Keratinocyte (primary cell): ENCODE data around the gene SEPHS2. TPM values are rescaled to one million over a fixed set of nuclear protein-coding genes. Genes with fewer than 3 reads are reported as not detected.
"Not testable (repeated sequence)": the region's sequence is repeated elsewhere in the genome, so short reads cannot be mapped to it uniquely, and the experiment has no call there.

Experiments
- DNase-seq: peaks from one replicate; pipeline ENCODE4 v3.0.0-alpha.2; 2011; ENCODE audit warnings: low read depth, missing footprints, low spot score
- FAIRE-seq: peaks from 2 replicates; lab custom pipeline; 2011; peaks lifted over from hg19 to GRCh38; lab: Jason Lieb, UNC
- H2AFZ ChIP-seq: 2 replicates; pipeline ENCODE4 v1.6.0; 2012; ENCODE audit warnings: low read length, control low read depth, inconsistent platforms; ENCODE audit not compliant: control insufficient read depth
- H3K27ac ChIP-seq: 2 replicates; pipeline ENCODE4 v1.5.1; 2011; ENCODE audit warnings: low read length; ENCODE audit not compliant: control insufficient read depth, insufficient read depth
- H3K27me3 ChIP-seq: 3 replicates; pipeline ENCODE4 v1.6.0; 2011; ENCODE audit warnings: low read length; ENCODE audit not compliant: control insufficient read depth, insufficient read depth; ENCODE audit errors: extremely low read depth
- H3K36me3 ChIP-seq, 2 experiments: 2 replicates in 1 of 2; 3 replicates in 1 of 2; pipeline ENCODE4 v1.5.1; 2011; ENCODE audit warnings: low read length in 2 of 2, mild to moderate bottlenecking in 1 of 2; ENCODE audit not compliant: control insufficient read depth in 2 of 2, insufficient read depth in 2 of 2; ENCODE audit errors: extremely low read depth in 1 of 2
- H3K4me1 ChIP-seq: 3 replicates; pipeline ENCODE4 v1.5.1; 2011; ENCODE audit warnings: low read length; ENCODE audit not compliant: control insufficient read depth, insufficient read depth; ENCODE audit errors: extremely low read depth
- H3K4me2 ChIP-seq: 3 replicates; pipeline ENCODE4 v1.6.0; 2011; ENCODE audit warnings: low read depth, low read length; ENCODE audit not compliant: control insufficient read depth, insufficient read depth; ENCODE audit errors: extremely low read depth
- H3K4me3 ChIP-seq, 3 experiments: fragments of 200-600 bp in 1 of 3; sonication (generic) in 1 of 3; 2 replicates in 2 of 3; 3 replicates in 1 of 3; pipeline ENCODE4 v1.5.1; 2011 to 2016; ENCODE audit warnings: low read length in 3 of 3, mild to moderate bottlenecking in 3 of 3, control low read depth in 2 of 3, inconsistent platforms in 1 of 3, low read depth in 1 of 3, mixed read lengths in 1 of 3, mixed run types in 1 of 3, moderate library complexity in 1 of 3; ENCODE audit not compliant: control insufficient read depth in 2 of 3, insufficient read depth in 2 of 3; ENCODE audit errors: extremely low read depth in 1 of 3
- H3K79me2 ChIP-seq: 2 replicates; pipeline ENCODE4 v1.6.0; 2012; ENCODE audit warnings: low read length; ENCODE audit not compliant: control insufficient read depth, insufficient read depth
- H3K9ac ChIP-seq: 3 replicates; pipeline ENCODE4 v1.6.0; 2011; ENCODE audit warnings: low read length; ENCODE audit not compliant: control insufficient read depth, insufficient read depth; ENCODE audit errors: extremely low read depth
- H3K9me1 ChIP-seq: 3 replicates; pipeline ENCODE4 v1.6.0; 2011; ENCODE audit warnings: low read length; ENCODE audit not compliant: control insufficient read depth, insufficient read depth; ENCODE audit errors: extremely low read depth
- H3K9me3 ChIP-seq: 2 replicates; pipeline ENCODE4 v1.5.1; 2012; ENCODE audit warnings: low read depth, low read length; ENCODE audit not compliant: control insufficient read depth
- H4K20me1 ChIP-seq: 3 replicates; pipeline ENCODE4 v1.6.0; 2011; ENCODE audit warnings: low read length; ENCODE audit not compliant: control insufficient read depth, insufficient read depth; ENCODE audit errors: extremely low read depth
- CTCF ChIP-seq, 3 experiments: IDR thresholded peaks in 1 of 3; conservative IDR thresholded peaks in 1 of 3; optimal IDR thresholded peaks in 1 of 3; 2 replicates in 2 of 3; 3 replicates in 1 of 3; pipeline versions ENCODE3 to v1.5.1; 2011; ENCODE audit warnings: low read length in 3 of 3, mild to moderate bottlenecking in 3 of 3, moderate library complexity in 2 of 3, control low read depth in 1 of 3, inconsistent platforms in 1 of 3; ENCODE audit not compliant: insufficient read depth in 2 of 3; ENCODE audit errors: extremely low read depth in 1 of 3
- EZH2 ChIP-seq: IDR thresholded peaks from one replicate; pipeline ENCODE4 v1.6.1; 2012; ENCODE audit warnings: inconsistent platforms, mild to moderate bottlenecking, low read length, moderate library complexity
- dilution Hi-C: fragments of 300-500 bp; cut with MboI; formaldehyde crosslinking; loops from one replicate; pipeline ENCODE4 v1.7.0; 2020; ENCODE audit warnings: low sequenced_read_pairs; ENCODE audit not compliant: extremely low pct_ligation_motif_present
- polyA plus RNA-seq, 5 experiments: library from polyadenylated mRNA; depleted of rRNA in 3 of 5; stranded (reverse) in 3 of 5; stranded (forward) in 1 of 5; unstranded in 1 of 5; fragments of >200 nt; gene quantifications; 1 replicate in 1 of 5; 2 replicates in 3 of 5; 3 replicates in 1 of 5; pipeline versions ENCODE4 v1.2.1 to v1.2.3, GENCODE V29; 2011 to 2012; ENCODE audit warnings: missing spikeins in 2 of 5, low read depth in 1 of 5, low replicate concordance in 1 of 5

The SEPHS2 gene
- polyA plus RNA-seq, 1 donor (not counting 4 experiments of a cell fraction or from before 2014, with no cell fraction given), result 36.5 TPM

DNA sequence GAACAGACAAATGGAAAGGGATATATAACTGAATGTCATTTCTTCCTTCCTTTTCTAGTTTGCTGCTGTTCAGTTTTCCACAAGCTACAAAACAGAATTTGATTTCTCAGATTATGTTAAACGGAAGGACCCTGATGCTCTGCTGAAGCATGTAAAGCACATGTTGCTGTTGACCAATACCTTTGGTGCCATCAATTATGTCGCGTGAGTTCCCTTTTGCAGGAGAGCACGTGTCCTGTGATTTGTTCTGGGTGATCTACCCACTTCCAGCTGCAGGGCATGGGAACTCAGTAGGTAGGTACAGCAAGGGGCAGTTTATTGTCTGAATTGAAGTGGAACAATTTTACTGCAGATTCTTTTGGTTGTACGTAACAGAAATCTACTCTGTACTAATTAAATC, 35.7 kb upstream of the SEPHS2 start:
- H3K4me1 ChIP-seq, result no peaks in the 10 kb centered on the region
- H3K4me2 ChIP-seq, result no peak overlapping the region
- H3K27me3 ChIP-seq, result no peaks in the 10 kb centered on the region
- TF ChIP-seq EZH2 (no peak), CTCF (optimal IDR thresholded peaks at IDR 0.05 in 1 of 3, IDR thresholded peaks at IDR 0.05 in 1 of 3, conservative IDR thresholded peaks at IDR 0.05 in 1 of 3; ENCODE audit: extremely low read depth in 1 of 3, insufficient read depth in 2 of 3, low read length in 3 of 3) (no peak)
- FAIRE-seq, result no peak
- H3K4me3 ChIP-seq, result no peak overlapping the region
- dilution Hi-C loops, result no loop called here
- no peaks in the 10 kb centered on the region for H3K9me3 ChIP-seq
- no peaks in the 10 kb centered on the region for H4K20me1 ChIP-seq
- H3K9me1 ChIP-seq, result no peaks in the 10 kb centered on the region
- no peak for DNase-seq
- no peak overlapping the region for H3K27ac ChIP-seq
- no peaks in the 10 kb centered on the region for H3K79me2 ChIP-seq
- H3K36me3 ChIP-seq, result no peaks in the 10 kb centered on the region
- H3K9ac ChIP-seq, result no peak overlapping the region
- no peak overlapping the region for H2AFZ ChIP-seq

- Histone ChIP-seq H3K27me3 (peaks cover 7% of the 10 kb centered on the region), H3K9me3 (no peaks in the 10 kb centered on the region), H3K9me1 (no peaks in the 10 kb centered on the region), H3K79me2 (no peaks in the 10 kb centered on the region), H3K27ac (no peak overlapping the region), H3K36me3 (no peaks in the 10 kb centered on the region), H2AFZ (no peak overlapping the region), H3K9ac (no peak overlapping the region), H3K4me3 (no peak overlapping the region), H3K4me1 (no peaks in the 10 kb centered on the region), H4K20me1 (no peaks in the 10 kb centered on the region), H3K4me2 (no peak overlapping the region)
- TF ChIP-seq CTCF (optimal IDR thresholded peaks at IDR 0.05 in 1 of 3, IDR thresholded peaks at IDR 0.05 in 1 of 3, conservative IDR thresholded peaks at IDR 0.05 in 1 of 3; ENCODE audit: extremely low read depth in 1 of 3, insufficient read depth in 2 of 3, low read length in 3 of 3) (no peak), EZH2 (no peak)
- no peak for FAIRE-seq
- no peak for DNase-seq
- dilution Hi-C loops, result no loop called here
Measured at GRCh38 chr16:30478766-30479478, 33.2 kb upstream of the SEPHS2 start.

DNA sequence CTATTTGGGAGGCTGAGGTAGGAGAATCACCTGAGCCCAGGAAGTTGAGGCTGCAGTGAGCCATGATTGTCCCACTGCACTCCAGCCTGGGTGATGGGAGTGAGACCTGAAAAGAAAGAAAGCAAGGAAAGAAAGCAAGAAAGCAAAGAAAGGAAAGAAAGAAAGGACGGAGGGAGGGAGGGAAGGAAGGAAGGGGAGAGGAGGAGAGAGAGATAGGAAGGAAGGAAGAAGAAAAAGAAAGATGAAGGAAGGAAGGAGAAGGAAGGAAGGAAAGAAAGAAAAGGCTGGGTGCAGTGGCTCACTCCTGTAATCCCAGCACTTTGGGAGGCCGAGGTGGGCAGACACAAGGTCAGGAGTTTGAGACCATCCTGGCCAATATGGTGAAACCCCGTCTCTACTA, 32.1 kb upstream of the SEPHS2 start:
- H3K79me2 ChIP-seq, H3K4me2 ChIP-seq, H3K9me3 ChIP-seq, FAIRE-seq, H2AFZ ChIP-seq, dilution Hi-C loops, H3K27ac ChIP-seq, H3K4me1 ChIP-seq, H4K20me1 ChIP-seq, H3K9me1 ChIP-seq, H3K9ac ChIP-seq, H3K4me3 ChIP-seq, DNase-seq, H3K36me3 ChIP-seq: not testable (repeated sequence)
- peaks cover 14% of the 10 kb centered on the region for H3K27me3 ChIP-seq
